K562 (cell line): Measurements from ENCODE around the gene ZNF740. TPM values are rescaled to one million over a fixed set of nuclear protein-coding genes. Genes with fewer than 3 reads are reported as not detected.
A peak's percentile ranks its signal among the peaks of the same experiment; 100 is the strongest.

Experiments used
- GATAD2B ChIP-seq: fragments of 450-650 bp; IDR thresholded peaks from 2 replicates; pipeline ENCODE4 v1.6.1; 2017; ENCODE audit warnings: mild to moderate bottlenecking, borderline replicate concordance
- GTF2E2 ChIP-seq: fragments of 200-800 bp; sonication (Bioruptor generic); IDR thresholded peaks from 2 replicates; pipeline ENCODE4 v1.6.1; 2016; ENCODE audit warnings: missing genetic modification characterization, missing compliant biosample characterization
- HDAC1 ChIP-seq, 2 experiments: fragments of 450-650 bp; IDR thresholded peaks; 2 replicates each; pipeline ENCODE4 v1.6.1; 2016 to 2017; ENCODE audit warnings: inconsistent platforms in 1 of 2, mild to moderate bottlenecking in 1 of 2, moderate library complexity in 1 of 2
- MIER1 ChIP-seq: fragments of 450-650 bp; IDR thresholded peaks from 2 replicates; pipeline ENCODE4 v1.6.1; 2016; ENCODE audit warnings: antibody characterized with exemption, mild to moderate bottlenecking, low read depth
- NR2C1 ChIP-seq, 2 experiments: fragments of 450-650 bp; IDR thresholded peaks; 2 replicates each; pipeline ENCODE4 v1.6.1; 2017; ENCODE audit warnings: mild to moderate bottlenecking in 2 of 2, antibody characterized with exemption in 1 of 2, inconsistent platforms in 1 of 2, missing compliant biosample characterization in 1 of 2, missing genetic modification characterization in 1 of 2
- SIX5 ChIP-seq, 2 experiments: IDR thresholded peaks; 2 replicates each; pipeline ENCODE4 v1.6.1; 2011; ENCODE audit warnings: low read length in 2 of 2, borderline replicate concordance in 1 of 2, low read depth in 1 of 2, mild to moderate bottlenecking in 1 of 2, moderate library complexity in 1 of 2; ENCODE audit not compliant: insufficient read depth in 1 of 2
- SMC3 ChIP-seq: conservative IDR thresholded peaks from 2 replicates; pipeline ENCODE4 v1.6.1; 2011; ENCODE audit warnings: low read depth, low read length, improper control_type of control experiment; ENCODE audit not compliant: insufficient read depth
- STAG1 ChIP-seq: sonication (generic); formaldehyde crosslinking; IDR thresholded peaks from 2 replicates; pipeline ENCODE4 v1.5.0; 2020; ENCODE audit warnings: missing genetic modification reagents, borderline replicate concordance
- XRCC5 ChIP-seq: fragments of 200-400 bp; formaldehyde crosslinking; IDR thresholded peaks from 2 replicates; pipeline ENCODE4 v1.6.1; 2017; ENCODE audit warnings: low read depth, mild to moderate bottlenecking, low read length
- ZNF133 ChIP-seq: fragments of 250-450 bp; sonication (Bioruptor Pico); IDR thresholded peaks from 2 replicates; pipeline ENCODE4 v1.4.0; 2020; ENCODE audit warnings: mild to moderate bottlenecking
- ZNF146 ChIP-seq: IDR thresholded peaks from one replicate; pipeline ENCODE4 v1.6.1; 2018; ENCODE audit warnings: missing compliant biosample characterization; ENCODE audit not compliant: unreplicated experiment
- ZNF212 ChIP-seq: fragments of 450-650 bp; formaldehyde crosslinking; IDR thresholded peaks from 2 replicates; pipeline ENCODE4 v1.4.0; 2020; ENCODE audit warnings: mild to moderate bottlenecking
- ZNF41 ChIP-seq: fragments of 250-450 bp; sonication (Bioruptor Pico); conservative IDR thresholded peaks from 2 replicates; pipeline ENCODE4 v1.4.0; 2020; ENCODE audit warnings: mild to moderate bottlenecking
- polyA plus RNA-seq, 8 experiments: library from polyadenylated mRNA; depleted of rRNA in 4 of 8; stranded (reverse) in 5 of 8; unstranded in 3 of 8; fragments of >200 nt; fragmentation: Nextera tagmentation in 2 of 8; fragmentation: Illumina TruSeq in 1 of 8; extraction: Ambion mirVana in 2 of 8; extraction: Trizol in 1 of 8; gene quantifications; 2 replicates each; pipeline versions ENCODE4 v1.2.1 to v1.2.3, GENCODE V29; 2011 to 2014; ENCODE audit warnings: inconsistent platforms in 1 of 8, missing spikeins in 1 of 8
- total RNA-seq, 7 experiments: library from RNA; depleted of rRNA in 6 of 7; stranded (reverse); fragments of >200 nt in 6 of 7; fragmentation: Illumina TruSeq in 2 of 7; extraction: Trizol in 2 of 7; gene quantifications; 2 replicates each; pipeline versions ENCODE4 v1.2.1 to v1.2.3, GENCODE V29; 2011 to 2021; ENCODE audit warnings: low replicate concordance in 1 of 7
- TF ChIP-seq, protein P1 (sequence below): IDR thresholded peaks from 2 replicates; pipeline ENCODE4 v1.6.1; 2014; ENCODE audit warnings: antibody characterized with exemption
- TF ChIP-seq, protein P2 (sequence below): sonication (generic); formaldehyde crosslinking; IDR thresholded peaks from 2 replicates; pipeline ENCODE4 v1.8.1; 2023; ENCODE audit warnings: mild to moderate bottlenecking, missing genetic modification reagents
- TF ChIP-seq, protein P3 (sequence below), 3 experiments: IDR thresholded peaks in 2 of 3; conservative IDR thresholded peaks in 1 of 3; 2 replicates each; pipeline ENCODE4 v1.5.1; 2011 to 2012; ENCODE audit warnings: low read length in 3 of 3, mild to moderate bottlenecking in 3 of 3, control low read depth in 2 of 3, improper control_type of control experiment in 1 of 3, inconsistent platforms in 1 of 3, low read depth in 1 of 3, mixed read lengths in 1 of 3, moderate library complexity in 1 of 3; ENCODE audit not compliant: insufficient read depth in 2 of 3
- TF ChIP-seq, protein P4 (sequence below), 2 experiments: fragments of 200-800 bp in 1 of 2; sonication (Bioruptor generic) in 1 of 2; sonication (generic) in 1 of 2; formaldehyde crosslinking in 1 of 2; IDR thresholded peaks in 1 of 2; conservative IDR thresholded peaks in 1 of 2; 2 replicates each; pipeline versions ENCODE4 v1.5.0 to v1.6.1; 2016 to 2020; ENCODE audit warnings: missing compliant biosample characterization in 1 of 2, missing genetic modification characterization in 1 of 2, missing genetic modification reagents in 1 of 2
- TF ChIP-seq, protein P5 (sequence below): sonication (generic); formaldehyde crosslinking; IDR thresholded peaks from 2 replicates; pipeline ENCODE4 v1.8.1; 2023; ENCODE audit warnings: mild to moderate bottlenecking, missing genetic modification reagents, moderate library complexity

The ZNF740 gene
- total and polyA plus RNA-seq, 9 of the 15 experiments (the other 6 are each of a cell fraction or from before 2014, with no cell fraction given) = 0.57 to 46.4 (median 18.6) TPM

GRCh38 chr12:53213348-53213747, 32.8 kb downstream of the ZNF740 start (continued):
- TF ChIP-seq GATAD2B (no peak), MIER1 (no peak), ZNF212 (CRISPR knock-in tag) (no peak), XRCC5 (peak; percentile 71; the same call in 1 of the 2 replicates), GTF2E2 (no peak), ZNF146 (CRISPR knock-in tag) (no peak), HDAC1 (IDR thresholded peaks at IDR 0.05) (no peak), ZNF133 (no peak), SMC3 (peak; percentile 99), STAG1 (peak; percentile 87), NR2C1 (IDR thresholded peaks at IDR 0.05) (no peak), NR2C1 (tag; IDR thresholded peaks at IDR 0.05) (no peak), SIX5 (IDR thresholded peaks at IDR 0.05; ENCODE audit: borderline replicate concordance in 1 of 2, insufficient read depth in 1 of 2, low read depth in 1 of 2, low read length in 2 of 2) (0 out of 4 replicates have a peak, but pooled peaks of 1 of the 2 experiments have one; percentile 15), ZNF41 (CRISPR knock-in tag) (no peak)
- TF ChIP-seq, protein P1, sequence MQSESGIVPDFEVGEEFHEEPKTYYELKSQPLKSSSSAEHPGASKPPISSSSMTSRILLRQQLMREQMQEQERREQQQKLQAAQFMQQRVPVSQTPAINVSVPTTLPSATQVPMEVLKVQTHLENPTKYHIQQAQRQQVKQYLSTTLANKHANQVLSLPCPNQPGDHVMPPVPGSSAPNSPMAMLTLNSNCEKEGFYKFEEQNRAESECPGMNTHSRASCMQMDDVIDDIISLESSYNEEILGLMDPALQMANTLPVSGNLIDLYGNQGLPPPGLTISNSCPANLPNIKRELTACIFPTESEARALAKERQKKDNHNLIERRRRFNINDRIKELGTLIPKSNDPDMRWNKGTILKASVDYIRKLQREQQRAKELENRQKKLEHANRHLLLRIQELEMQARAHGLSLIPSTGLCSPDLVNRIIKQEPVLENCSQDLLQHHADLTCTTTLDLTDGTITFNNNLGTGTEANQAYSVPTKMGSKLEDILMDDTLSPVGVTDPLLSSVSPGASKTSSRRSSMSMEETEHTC = no peak
- TF ChIP-seq, protein P2, sequence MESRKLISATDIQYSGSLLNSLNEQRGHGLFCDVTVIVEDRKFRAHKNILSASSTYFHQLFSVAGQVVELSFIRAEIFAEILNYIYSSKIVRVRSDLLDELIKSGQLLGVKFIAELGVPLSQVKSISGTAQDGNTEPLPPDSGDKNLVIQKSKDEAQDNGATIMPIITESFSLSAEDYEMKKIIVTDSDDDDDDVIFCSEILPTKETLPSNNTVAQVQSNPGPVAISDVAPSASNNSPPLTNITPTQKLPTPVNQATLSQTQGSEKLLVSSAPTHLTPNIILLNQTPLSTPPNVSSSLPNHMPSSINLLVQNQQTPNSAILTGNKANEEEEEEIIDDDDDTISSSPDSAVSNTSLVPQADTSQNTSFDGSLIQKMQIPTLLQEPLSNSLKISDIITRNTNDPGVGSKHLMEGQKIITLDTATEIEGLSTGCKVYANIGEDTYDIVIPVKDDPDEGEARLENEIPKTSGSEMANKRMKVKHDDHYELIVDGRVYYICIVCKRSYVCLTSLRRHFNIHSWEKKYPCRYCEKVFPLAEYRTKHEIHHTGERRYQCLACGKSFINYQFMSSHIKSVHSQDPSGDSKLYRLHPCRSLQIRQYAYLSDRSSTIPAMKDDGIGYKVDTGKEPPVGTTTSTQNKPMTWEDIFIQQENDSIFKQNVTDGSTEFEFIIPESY (CRISPR knock-in tag) = no peak
- TF ChIP-seq, protein P3, sequence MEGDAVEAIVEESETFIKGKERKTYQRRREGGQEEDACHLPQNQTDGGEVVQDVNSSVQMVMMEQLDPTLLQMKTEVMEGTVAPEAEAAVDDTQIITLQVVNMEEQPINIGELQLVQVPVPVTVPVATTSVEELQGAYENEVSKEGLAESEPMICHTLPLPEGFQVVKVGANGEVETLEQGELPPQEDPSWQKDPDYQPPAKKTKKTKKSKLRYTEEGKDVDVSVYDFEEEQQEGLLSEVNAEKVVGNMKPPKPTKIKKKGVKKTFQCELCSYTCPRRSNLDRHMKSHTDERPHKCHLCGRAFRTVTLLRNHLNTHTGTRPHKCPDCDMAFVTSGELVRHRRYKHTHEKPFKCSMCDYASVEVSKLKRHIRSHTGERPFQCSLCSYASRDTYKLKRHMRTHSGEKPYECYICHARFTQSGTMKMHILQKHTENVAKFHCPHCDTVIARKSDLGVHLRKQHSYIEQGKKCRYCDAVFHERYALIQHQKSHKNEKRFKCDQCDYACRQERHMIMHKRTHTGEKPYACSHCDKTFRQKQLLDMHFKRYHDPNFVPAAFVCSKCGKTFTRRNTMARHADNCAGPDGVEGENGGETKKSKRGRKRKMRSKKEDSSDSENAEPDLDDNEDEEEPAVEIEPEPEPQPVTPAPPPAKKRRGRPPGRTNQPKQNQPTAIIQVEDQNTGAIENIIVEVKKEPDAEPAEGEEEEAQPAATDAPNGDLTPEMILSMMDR (IDR thresholded peaks at IDR 0.05 in 2 of 3, conservative IDR thresholded peaks at IDR 0.05 in 1 of 3; ENCODE audit: insufficient read depth in 2 of 3, low read depth in 1 of 3, low read length in 3 of 3) = peak; percentile 96 to 97 (median 97)
- TF ChIP-seq, protein P4, sequence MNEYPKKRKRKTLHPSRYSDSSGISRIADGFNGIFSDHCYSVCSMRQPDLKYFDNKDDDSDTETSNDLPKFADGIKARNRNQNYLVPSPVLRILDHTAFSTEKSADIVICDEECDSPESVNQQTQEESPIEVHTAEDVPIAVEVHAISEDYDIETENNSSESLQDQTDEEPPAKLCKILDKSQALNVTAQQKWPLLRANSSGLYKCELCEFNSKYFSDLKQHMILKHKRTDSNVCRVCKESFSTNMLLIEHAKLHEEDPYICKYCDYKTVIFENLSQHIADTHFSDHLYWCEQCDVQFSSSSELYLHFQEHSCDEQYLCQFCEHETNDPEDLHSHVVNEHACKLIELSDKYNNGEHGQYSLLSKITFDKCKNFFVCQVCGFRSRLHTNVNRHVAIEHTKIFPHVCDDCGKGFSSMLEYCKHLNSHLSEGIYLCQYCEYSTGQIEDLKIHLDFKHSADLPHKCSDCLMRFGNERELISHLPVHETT (CRISPR knock-in tag; conservative IDR thresholded peaks at IDR 0.05 in 1 of 2, IDR thresholded peaks at IDR 0.05 in 1 of 2) = no peak
- TF ChIP-seq, protein P5, sequence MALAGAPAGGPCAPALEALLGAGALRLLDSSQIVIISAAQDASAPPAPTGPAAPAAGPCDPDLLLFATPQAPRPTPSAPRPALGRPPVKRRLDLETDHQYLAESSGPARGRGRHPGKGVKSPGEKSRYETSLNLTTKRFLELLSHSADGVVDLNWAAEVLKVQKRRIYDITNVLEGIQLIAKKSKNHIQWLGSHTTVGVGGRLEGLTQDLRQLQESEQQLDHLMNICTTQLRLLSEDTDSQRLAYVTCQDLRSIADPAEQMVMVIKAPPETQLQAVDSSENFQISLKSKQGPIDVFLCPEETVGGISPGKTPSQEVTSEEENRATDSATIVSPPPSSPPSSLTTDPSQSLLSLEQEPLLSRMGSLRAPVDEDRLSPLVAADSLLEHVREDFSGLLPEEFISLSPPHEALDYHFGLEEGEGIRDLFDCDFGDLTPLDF (CRISPR knock-in tag) = no peak
